Measurements from ENCODE around the gene ARFRP1. TPM values are rescaled to one million over a fixed set of nuclear protein-coding genes. Genes with fewer than 3 reads are reported as not detected.

Gene ARFRP1
- total RNA-seq, 1 experiment from 2014 or later: 42.7 TPM

GRCh38 chr20:63750807-63751470, 43.2 kb upstream of the ARFRP1 start:
- Histone ChIP-seq H3K27me3 (ENCODE audit: insufficient read depth, low read length) (no peaks in the 10 kb centered on the region), H2BK15ac (ENCODE audit: low read depth, low read length) (no peak overlapping the region), H3K18ac (ENCODE audit: insufficient read length, low read depth, low read length) (peak overlapping the region; percentile 46), H3K23me2 (ENCODE audit: insufficient read length, low read depth, low read length, poor library complexity, severe bottlenecking) (no peaks in the 10 kb centered on the region), H4K91ac (ENCODE audit: insufficient read length, low read depth, low read length) (no peak overlapping the region), H3K79me1 (ENCODE audit: insufficient read depth, low read depth, low read length, poor library complexity, severe bottlenecking) (no peaks in the 10 kb centered on the region), H2AFZ (ENCODE audit: low read length) (no peak overlapping the region), H3K14ac (ENCODE audit: insufficient read depth, low read length) (no peak overlapping the region; the same call in 1 of the 2 replicates), H3K4ac (ENCODE audit: low read depth, low read length) (no peak overlapping the region), H3K9me3 (ENCODE audit: control insufficient read depth, low read depth, low read length) (no peaks in the 10 kb centered on the region), H2BK120ac (ENCODE audit: low read depth, low read length, poor library complexity, severe bottlenecking) (no peak overlapping the region), H4K20me1 (ENCODE audit: control insufficient read depth, insufficient read depth, insufficient read length) (no peaks in the 10 kb centered on the region), H3K27ac (ENCODE audit: insufficient read length, low read depth, low read length) (no peak overlapping the region), H3K79me2 (ENCODE audit: insufficient read depth, low read length) (no peaks in the 10 kb centered on the region), H4K8ac (replicated peaks; ENCODE audit: insufficient read length, low read depth, low read length) (no peak overlapping the region), H2BK20ac (ENCODE audit: low read depth, low read length, poor library complexity, severe bottlenecking) (no peak overlapping the region), H3K56ac (ENCODE audit: insufficient read length, low read depth, low read length) (no peak overlapping the region), H3K4me1 (ENCODE audit: insufficient read depth, low read length) (no peaks in the 10 kb centered on the region; the same call in 1 of the 2 replicates), H3K4me2 (ENCODE audit: insufficient read depth, insufficient read length, low read length) (no peak overlapping the region), H2BK5ac (ENCODE audit: insufficient read length, low read length) (no peak overlapping the region), H3T11ph (ENCODE audit: low read length) (no peak overlapping the region), H2BK12ac (ENCODE audit: insufficient read length, low read depth, low read length) (no peak overlapping the region), H4K5ac (ENCODE audit: insufficient read length, low read depth, low read length) (no peak overlapping the region), H3K23ac (ENCODE audit: insufficient read length, low read depth, low read length) (no peak overlapping the region), H3K9ac (ENCODE audit: extremely low read depth, insufficient read length, low read length) (no peak overlapping the region), H2AK5ac (ENCODE audit: insufficient read length, low read length) (no peak overlapping the region)
- Mint-ChIP-seq H3K4me3 (no peak overlapping the region), H3K36me3 (ENCODE audit: insufficient read depth in 1 of 3, low read depth in 3 of 3) (peaks cover 0 to 2% (median 0%) of the 10 kb centered on the region in 3 experiments; a peak in 1 of 7 replicates), H3K27ac (peak overlapping the region; percentile 23 to 84 (median 59); a peak in 4 of 7 replicates), H3K27me3 (ENCODE audit: low read depth) (no peaks in the 10 kb centered on the region), H3K9me3 (no peaks in the 10 kb centered on the region), H3K4me1 (peaks cover 14 to 22% of the 10 kb centered on the region in 2 experiments)
- no peak for TF ChIP-seq CTCF (conservative IDR thresholded peaks at IDR 0.05)
- no CpG with 5 or more reads among the region's 26 CpGs for WGBS (ENCODE audit: extremely low coverage, insufficient read length, low lambda C conversion rate)
- peak; percentile 55 for DNase-seq
